GM12873 (cell line): ENCODE results near the gene TRIM34.

Experiments
- TF ChIP-seq, protein P1 (sequence below): IDR thresholded peaks from 2 replicates; pipeline ENCODE4 v1.5.1; 2012; ENCODE audit warnings: low read depth, mild to moderate bottlenecking, moderate library complexity, low read length, control low read depth; ENCODE audit not compliant: insufficient read depth; ENCODE audit errors: missing control alignments

Gene TRIM34

DNA sequence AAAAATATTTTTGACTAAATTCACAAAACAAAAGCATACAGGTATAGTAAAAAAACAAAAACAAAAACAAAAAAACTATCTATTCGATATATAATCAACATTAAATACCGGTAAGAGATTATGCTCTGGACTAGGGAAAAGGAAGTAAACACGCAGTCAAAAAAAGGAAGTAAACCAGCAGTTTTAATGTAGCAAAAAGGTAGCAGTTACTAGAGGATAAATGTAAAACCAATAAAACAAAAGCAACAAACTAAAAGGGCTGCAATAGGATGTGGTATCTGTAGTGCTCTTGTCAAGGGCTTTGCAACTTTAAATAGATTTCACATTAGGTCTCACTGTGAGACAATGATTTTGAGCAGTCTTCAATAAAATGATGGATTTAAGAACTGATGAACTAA, 67.2 kb downstream of the TRIM34 start:
- TF ChIP-seq, protein P1, sequence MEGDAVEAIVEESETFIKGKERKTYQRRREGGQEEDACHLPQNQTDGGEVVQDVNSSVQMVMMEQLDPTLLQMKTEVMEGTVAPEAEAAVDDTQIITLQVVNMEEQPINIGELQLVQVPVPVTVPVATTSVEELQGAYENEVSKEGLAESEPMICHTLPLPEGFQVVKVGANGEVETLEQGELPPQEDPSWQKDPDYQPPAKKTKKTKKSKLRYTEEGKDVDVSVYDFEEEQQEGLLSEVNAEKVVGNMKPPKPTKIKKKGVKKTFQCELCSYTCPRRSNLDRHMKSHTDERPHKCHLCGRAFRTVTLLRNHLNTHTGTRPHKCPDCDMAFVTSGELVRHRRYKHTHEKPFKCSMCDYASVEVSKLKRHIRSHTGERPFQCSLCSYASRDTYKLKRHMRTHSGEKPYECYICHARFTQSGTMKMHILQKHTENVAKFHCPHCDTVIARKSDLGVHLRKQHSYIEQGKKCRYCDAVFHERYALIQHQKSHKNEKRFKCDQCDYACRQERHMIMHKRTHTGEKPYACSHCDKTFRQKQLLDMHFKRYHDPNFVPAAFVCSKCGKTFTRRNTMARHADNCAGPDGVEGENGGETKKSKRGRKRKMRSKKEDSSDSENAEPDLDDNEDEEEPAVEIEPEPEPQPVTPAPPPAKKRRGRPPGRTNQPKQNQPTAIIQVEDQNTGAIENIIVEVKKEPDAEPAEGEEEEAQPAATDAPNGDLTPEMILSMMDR = no peak
